BLaER1 (cell line): ENCODE measurements around the gene NUDT21.
"Not testable (repeated sequence)": the region's sequence is repeated elsewhere in the genome, so short reads cannot be mapped to it uniquely, and the experiment has no call there.

Source experiments
- H3K27ac ChIP-seq: shearing (Covaris generic); formaldehyde crosslinking; 2 replicates; pipeline ENCODE4 v1.8.1; 2022
- H3K27me3 ChIP-seq: shearing (Covaris generic); formaldehyde crosslinking; 2 replicates; pipeline ENCODE4 v1.8.1; 2022
- H3K36me3 ChIP-seq: shearing (Covaris generic); formaldehyde crosslinking; 2 replicates; pipeline ENCODE4 v1.8.1; 2022
- H3K4me1 ChIP-seq: shearing (Covaris generic); formaldehyde crosslinking; 2 replicates; pipeline ENCODE4 v1.8.1; 2022
- H3K4me2 ChIP-seq: shearing (Covaris generic); formaldehyde crosslinking; 2 replicates; pipeline ENCODE4 v1.8.1; 2022
- H3K4me3 ChIP-seq: shearing (Covaris generic); formaldehyde crosslinking; 2 replicates; pipeline ENCODE4 v1.8.1; 2022
- H3K9ac ChIP-seq: shearing (Covaris generic); formaldehyde crosslinking; 2 replicates; pipeline ENCODE4 v1.8.1; 2022
- H3K9me3 ChIP-seq: shearing (Covaris generic); formaldehyde crosslinking; 2 replicates; pipeline ENCODE4 v1.8.1; 2022
- H4K20me1 ChIP-seq: shearing (Covaris generic); formaldehyde crosslinking; 2 replicates; pipeline ENCODE4 v1.8.1; 2022
- Cebpa-rat ChIP-seq: shearing (Covaris generic); IDR thresholded peaks from 2 replicates; pipeline ENCODE4 v1.8.1; 2022

The NUDT21 gene

GRCh38 chr16:56384074-56384721 is 66.9 kb downstream of the NUDT21 start:
- H3K36me3 ChIP-seq, result peaks cover 98% of the 10 kb centered on the region
- H4K20me1 ChIP-seq, result 0 out of 2 replicates have a peak, but pooled peaks cover 7% of the 10 kb centered on the region
- peaks cover 44% of the 10 kb centered on the region for H3K9me3 ChIP-seq

DNA sequence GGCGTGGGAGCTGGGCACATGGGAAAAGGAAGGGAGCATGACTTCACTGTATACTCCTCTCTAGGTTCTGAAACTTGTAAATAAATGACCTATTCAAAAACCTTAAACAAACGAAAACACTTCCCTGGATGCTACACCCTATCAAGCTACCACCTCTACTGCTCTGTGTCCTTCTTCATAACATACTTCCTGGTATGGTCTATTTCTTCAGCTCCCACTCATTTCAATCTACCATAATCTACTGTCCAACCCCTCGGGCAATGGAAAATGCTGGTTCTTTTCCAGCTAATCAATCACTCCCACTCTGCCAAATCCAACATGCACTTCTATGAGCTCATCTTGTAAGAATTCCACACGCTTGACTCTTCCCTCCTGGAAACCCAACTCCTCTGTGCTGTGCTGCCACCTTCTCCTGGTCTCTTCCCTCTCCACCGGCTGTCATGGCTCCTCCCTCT is 68.2 kb downstream of the NUDT21 start:
- TF ChIP-seq Cebpa-rat, result no peak
- Histone ChIP-seq H4K20me1 (0 out of 2 replicates have a peak, but pooled peaks cover 6% of the 10 kb centered on the region), H3K27me3 (no peaks in the 10 kb centered on the region), H3K4me1 (no peaks in the 10 kb centered on the region), H3K27ac (no peak overlapping the region), H3K4me3 (no peak overlapping the region), H3K36me3 (peaks cover 97% of the 10 kb centered on the region), H3K9me3 (peaks cover 49% of the 10 kb centered on the region), H3K9ac (no peak overlapping the region), H3K4me2 (no peak overlapping the region)

More at GRCh38 chr16:56384074-56384721, 66.9 kb downstream of the NUDT21 start:
- H3K27me3 ChIP-seq, result no peaks in the 10 kb centered on the region
- H3K4me1 ChIP-seq, result no peaks in the 10 kb centered on the region
- TF ChIP-seq Cebpa-rat, result no peak
- H3K4me2 ChIP-seq, result no peak overlapping the region
- no peak overlapping the region for H3K9ac ChIP-seq
- H3K27ac ChIP-seq, result no peak overlapping the region
- H3K4me3 ChIP-seq, result no peak overlapping the region

DNA sequence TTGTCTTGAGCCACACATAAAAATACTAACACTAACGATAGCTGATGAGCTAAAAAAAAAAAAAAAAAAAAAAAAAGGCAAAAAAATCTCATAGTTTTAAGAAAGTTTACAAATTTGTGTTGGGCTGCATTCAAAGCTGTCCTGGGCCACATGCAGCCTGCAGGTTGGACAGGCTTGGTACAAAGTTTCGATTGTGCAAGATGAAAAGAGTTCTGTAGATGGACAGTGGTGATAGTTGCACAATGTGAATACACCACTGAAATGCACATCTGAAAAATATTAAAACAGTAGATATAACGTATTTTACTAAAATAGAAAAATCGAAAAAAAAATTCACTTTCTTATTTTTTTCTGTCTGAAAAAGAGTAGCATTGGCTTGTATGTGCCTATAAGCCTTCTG is 68.7 kb downstream of the NUDT21 start:
- no peak overlapping the region for H3K4me2 ChIP-seq
- H3K27ac ChIP-seq, result no peak overlapping the region
- TF ChIP-seq Cebpa-rat, result no peak
- peaks cover 94% of the 10 kb centered on the region for H3K36me3 ChIP-seq
- H4K20me1 ChIP-seq, result 0 out of 2 replicates have a peak, but pooled peaks cover 2% of the 10 kb centered on the region
- no peaks in the 10 kb centered on the region for H3K4me1 ChIP-seq
- H3K9ac ChIP-seq, result no peak overlapping the region
- no peaks in the 10 kb centered on the region for H3K27me3 ChIP-seq
- H3K4me3 ChIP-seq, result no peak overlapping the region
- peaks cover 49% of the 10 kb centered on the region for H3K9me3 ChIP-seq

GRCh38 chr16:56380778-56381485 is 70.2 kb downstream of the NUDT21 start:
- H3K27me3 ChIP-seq, H3K4me3 ChIP-seq, H3K4me2 ChIP-seq, H4K20me1 ChIP-seq, H3K9ac ChIP-seq, H3K4me1 ChIP-seq, H3K27ac ChIP-seq: not testable (repeated sequence)
- Histone ChIP-seq H3K36me3 (peaks cover 80% of the 10 kb centered on the region), H3K9me3 (peaks cover 49% of the 10 kb centered on the region)
